Mucosa of descending colon (tissue), 3 donors: ENCODE measurements around the gene PRPF8. TPM values are rescaled to one million over a fixed set of nuclear protein-coding genes. Genes with fewer than 3 reads are reported as not detected.
"Not testable (repeated sequence)": the region's sequence is repeated elsewhere in the genome, so short reads cannot be mapped to it uniquely, and the experiment has no call there.

ENCODE experiments used
- ATAC-seq: fragments of 200-7000 bp; cut with Tn5 transposase; one replicate; pipeline ENCODE4 v1.9.1; 2020; ENCODE audit warnings: mild to moderate bottlenecking, moderate library complexity
- DNase-seq, 3 donors: peaks; one replicate each; pipeline ENCODE4 v3.0.0-alpha.2; 2020
- H3K36me3 ChIP-seq: fragments of 200-600 bp; one replicate; pipeline ENCODE4 v1.8.0; 2021; ENCODE audit warnings: low read depth, mild to moderate bottlenecking
- H3K4me1 ChIP-seq: fragments of 200-600 bp; one replicate; pipeline ENCODE4 v1.8.0; 2021; ENCODE audit warnings: low read depth, mild to moderate bottlenecking
- H3K4me3 ChIP-seq: fragments of 200-600 bp; one replicate; pipeline ENCODE4 v1.8.0; 2021; ENCODE audit warnings: mild to moderate bottlenecking
- H3K9me3 ChIP-seq: fragments of 200-600 bp; one replicate; pipeline ENCODE4 v1.8.0; 2021; ENCODE audit warnings: mild to moderate bottlenecking
- intact Hi-C, 2 donors: fragments of 100-400 bp; cut with DNase I in 1 of 2; cut with micrococcal nuclease in 1 of 2; formaldehyde crosslinking; loops; one replicate each; pipeline versions ENCODE4 v1.11.0 to v1.11.1; 2022; cut with DNase I, micrococcal nuclease
- total RNA-seq, 3 donors: library from RNA; stranded (reverse); fragmentation: NEBNext Ultra II Directional in 2 of 3; extraction: Animal tissue kit (Norgen Biotek cat#: 25700) in 2 of 3; gene quantifications; one replicate each; pipeline versions ENCODE4 v1.2.1 to v1.2.4, GENCODE V29; 2021 to 2023
- TF ChIP-seq, protein P1 (sequence below): fragments of 200-600 bp; IDR thresholded peaks from one replicate; pipeline ENCODE4 v1.8.0; 2022; ENCODE audit warnings: antibody characterized with exemption, mild to moderate bottlenecking
- donor health status: DM: no; HTN: no; CAD: no; lungs with moderate emphysema.
- donor health status: DM: no; HTN: no; CAD: no.
- donor health status: DM: no; HTN: yes; CAD: no.

Gene PRPF8
- total RNA-seq, 3 donors from 2014 or later = 214 to 238 (median 222) TPM

- ATAC-seq (no peak), DNase-seq (no peak)
- no peak overlapping the region for H3K4me3 ChIP-seq
- intact Hi-C loops = no loop called here
- H3K9me3 ChIP-seq = no peaks in the 10 kb centered on the region
- no peaks in the 10 kb centered on the region for H3K36me3 ChIP-seq
- H3K4me1 ChIP-seq = peaks cover 26% of the 10 kb centered on the region
- TF ChIP-seq, protein P1, sequence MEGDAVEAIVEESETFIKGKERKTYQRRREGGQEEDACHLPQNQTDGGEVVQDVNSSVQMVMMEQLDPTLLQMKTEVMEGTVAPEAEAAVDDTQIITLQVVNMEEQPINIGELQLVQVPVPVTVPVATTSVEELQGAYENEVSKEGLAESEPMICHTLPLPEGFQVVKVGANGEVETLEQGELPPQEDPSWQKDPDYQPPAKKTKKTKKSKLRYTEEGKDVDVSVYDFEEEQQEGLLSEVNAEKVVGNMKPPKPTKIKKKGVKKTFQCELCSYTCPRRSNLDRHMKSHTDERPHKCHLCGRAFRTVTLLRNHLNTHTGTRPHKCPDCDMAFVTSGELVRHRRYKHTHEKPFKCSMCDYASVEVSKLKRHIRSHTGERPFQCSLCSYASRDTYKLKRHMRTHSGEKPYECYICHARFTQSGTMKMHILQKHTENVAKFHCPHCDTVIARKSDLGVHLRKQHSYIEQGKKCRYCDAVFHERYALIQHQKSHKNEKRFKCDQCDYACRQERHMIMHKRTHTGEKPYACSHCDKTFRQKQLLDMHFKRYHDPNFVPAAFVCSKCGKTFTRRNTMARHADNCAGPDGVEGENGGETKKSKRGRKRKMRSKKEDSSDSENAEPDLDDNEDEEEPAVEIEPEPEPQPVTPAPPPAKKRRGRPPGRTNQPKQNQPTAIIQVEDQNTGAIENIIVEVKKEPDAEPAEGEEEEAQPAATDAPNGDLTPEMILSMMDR = no peak
These were observed 41.2 kb upstream of the PRPF8 start for GRCh38 chr17:1725642-1726511.

- DNase-seq (peak in 1 of 3 donors; percentile 67), ATAC-seq (peak; percentile 71)
- Histone ChIP-seq H3K9me3 (no peaks in the 10 kb centered on the region), H3K4me1 (peaks cover 33% of the 10 kb centered on the region), H3K4me3 (peak overlapping the region; percentile 82), H3K36me3 (no peaks in the 10 kb centered on the region)
- TF ChIP-seq, protein P1 = no peak
- intact Hi-C loops = loop anchor here in 1 of 2 donors (5.0 kb wide), 1 partner anchor 57 kb away; no protein-coding TSS in a partner anchor
These were observed 40.4 kb upstream of the PRPF8 start for GRCh38 chr17:1724869-1725641.

DNA sequence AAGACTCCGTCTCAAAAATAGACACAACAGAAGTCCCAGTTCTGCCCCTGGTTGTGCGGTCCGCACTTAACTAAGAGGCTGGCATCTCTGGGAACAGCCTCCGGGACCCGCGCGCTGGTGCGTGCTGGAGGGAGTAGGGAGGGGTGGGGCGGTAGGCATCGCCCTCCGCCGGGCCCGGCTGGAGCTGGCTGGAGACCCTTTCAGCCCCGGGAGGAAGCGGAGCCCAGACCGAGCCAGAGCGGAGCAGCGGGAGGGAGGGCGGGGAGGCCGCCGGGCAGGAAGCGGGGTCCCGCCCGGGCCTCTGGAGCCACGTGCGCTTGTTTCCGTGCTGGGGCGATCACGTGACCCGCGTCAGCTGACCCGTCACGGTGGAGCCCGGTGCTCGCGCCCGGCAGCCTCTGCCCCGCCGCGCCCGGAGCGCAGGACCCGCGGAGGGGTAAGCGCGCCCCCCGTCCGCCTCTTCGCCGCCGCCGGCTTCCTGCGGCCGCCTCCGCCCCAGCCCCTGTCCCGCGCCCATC is 39.7 kb upstream of the PRPF8 start, which contains the start of gene WDR81:
TSS of gene WDR81 (plus strand) at position 354 of the 518 bp plus-strand sequence. CDS start 256 bp downstream, outside the sequence.
- H3K4me1 ChIP-seq = peaks cover 33% of the 10 kb centered on the region
- no peaks in the 10 kb centered on the region for H3K36me3 ChIP-seq
- peak within 1 kb of the TSS; percentile 82 for H3K4me3 ChIP-seq
- ATAC-seq (peak; percentile 88), DNase-seq (peak; percentile 92 to 97 (median 96))
- H3K9me3 ChIP-seq = no peaks in the 10 kb centered on the region
- intact Hi-C loops = loop anchor here in 1 of 2 donors (5.0 kb wide), 1 partner anchor 58 kb away; no protein-coding TSS in a partner anchor
- TF ChIP-seq, protein P1 = no peak

DNA sequence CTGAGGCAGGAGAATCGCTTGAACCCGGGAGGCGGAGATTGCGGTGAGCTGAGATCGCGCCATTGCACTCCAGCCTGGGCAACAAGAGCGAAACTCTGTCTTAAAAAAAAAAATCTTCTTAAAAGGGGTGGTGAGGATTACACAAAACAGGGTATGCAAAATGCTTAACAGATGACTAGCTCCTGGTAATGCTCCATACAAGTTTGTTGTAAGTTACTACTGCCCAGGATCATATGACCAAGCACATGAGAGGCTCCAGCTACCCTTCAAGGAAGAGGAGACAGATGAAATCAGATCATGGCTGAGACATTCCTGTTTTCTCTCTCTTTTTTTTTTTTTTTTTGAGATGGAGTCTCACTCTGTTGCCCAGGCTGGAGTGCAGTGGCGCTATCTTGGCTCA is 37.4 kb upstream of the PRPF8 start:
- ATAC-seq, DNase-seq, H3K9me3 ChIP-seq, H3K36me3 ChIP-seq, H3K4me3 ChIP-seq: not testable (repeated sequence)
- intact Hi-C loops = loop anchor here in 1 of 2 donors (5.0 kb wide), 1 partner anchor 60 kb away; no protein-coding TSS in a partner anchor
- H3K4me1 ChIP-seq = peaks cover 40% of the 10 kb centered on the region

DNA sequence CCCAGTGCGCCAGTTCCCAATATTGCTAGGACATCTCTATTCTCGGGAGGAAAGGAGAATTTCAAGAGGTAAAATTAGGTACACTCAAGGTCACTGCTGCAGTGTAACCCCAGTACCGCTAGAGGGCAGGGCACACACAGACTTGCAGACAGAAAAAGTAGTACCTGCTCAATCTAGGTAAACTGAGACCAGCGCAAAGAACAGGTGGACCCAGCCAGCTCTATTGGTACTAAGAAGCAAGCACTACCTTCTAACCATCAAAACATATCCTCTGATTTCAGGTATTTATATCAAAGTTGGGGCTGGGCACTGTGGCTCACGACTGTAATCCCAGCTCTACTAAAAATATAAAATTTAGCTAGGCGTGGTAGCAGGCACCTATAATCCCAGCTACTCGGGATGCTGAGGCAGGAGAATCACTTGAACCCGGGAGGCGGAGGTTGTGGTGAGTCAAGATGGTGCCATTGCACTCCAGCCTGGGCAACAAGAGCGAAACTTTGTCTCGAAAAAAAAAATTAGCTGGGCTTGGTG is 36.3 kb upstream of the PRPF8 start:
- H3K4me3 ChIP-seq = no peak overlapping the region
- peaks cover 36% of the 10 kb centered on the region for H3K4me1 ChIP-seq
- TF ChIP-seq, protein P1 = peak; percentile 91
- intact Hi-C loops = loop anchor here in 1 of 2 donors (5.0 kb wide), 1 partner anchor 61 kb away; no protein-coding TSS in a partner anchor
- no peaks in the 10 kb centered on the region for H3K9me3 ChIP-seq
- ATAC-seq = no peak
- peak in 2 of 3 donors; percentile 77 to 80 for DNase-seq
- peaks cover 5% of the 10 kb centered on the region for H3K36me3 ChIP-seq
